Hepatocyte (in vitro differentiated cells): ENCODE measurements around the gene FNDC3B.

Experiments used
- CTCF ChIP-seq: fragments of 200-600 bp; sonication (generic); IDR thresholded peaks from 2 replicates; pipeline ENCODE4 v1.5.1; 2016; ENCODE audit warnings: antibody characterized with exemption, mild to moderate bottlenecking; ENCODE audit not compliant: poor library complexity
- EZH2 ChIP-seq: fragments of 200-600 bp; sonication (generic); IDR thresholded peaks from 2 replicates; pipeline ENCODE4 v1.6.1; 2016; ENCODE audit warnings: antibody characterized with exemption, mild to moderate bottlenecking, borderline replicate concordance

GRCh38 chr3:172127141-172127540, 87.8 kb downstream of the FNDC3B start:
- TF ChIP-seq EZH2 (no peak), CTCF (no peak)
